SK-N-SH (cell line): ENCODE measurements around the gene SEC14L2. TPM values are rescaled to one million over a fixed set of nuclear protein-coding genes. Genes with fewer than 3 reads are reported as not detected.

ENCODE experiments used
- CTCF ChIA-PET: fragments of 300-600, 350-600 bp; formaldehyde crosslinking; extraction: SDS; loops from one replicate; lab custom pipeline; 2021; lab: Yijun Ruan, JAX
- POLR2A ChIA-PET: fragments of 350-600 bp; sonication (Branson Sonifier 250); formaldehyde crosslinking; extraction: SDS; loops from one replicate; lab custom pipeline; 2020; ENCODE audit warnings: antibody characterized with exemption, inconsistent platforms; lab: Yijun Ruan, JAX
- DNase-seq: peaks from one replicate; pipeline ENCODE4 v3.0.0; 2012
- H2AFZ ChIP-seq: fragments of 200-600 bp; sonication (generic); 2 replicates; pipeline ENCODE4 v1.8.1; 2016; ENCODE audit warnings: antibody characterized with exemption, mild to moderate bottlenecking, low read depth
- H3F3A ChIP-seq: fragments of 200-600 bp; sonication (generic); replicated peaks from 2 replicates; pipeline ENCODE3; 2016; ENCODE audit warnings: antibody characterized with exemption, mild to moderate bottlenecking; ENCODE audit not compliant: insufficient read depth
- H3K27ac ChIP-seq, 2 experiments: fragments of 200-500 bp in 1 of 2; fragments of 200-600 bp in 1 of 2; sonication (Bioruptor generic) in 1 of 2; sonication (generic), shearing (Covaris generic) in 1 of 2; 2 replicates each; pipeline versions ENCODE4 v1.5.1 to v1.6.1; 2014 to 2016; ENCODE audit warnings: low read depth in 2 of 2, inconsistent platforms in 1 of 2, low read length in 1 of 2, mild to moderate bottlenecking in 1 of 2, mixed read lengths in 1 of 2
- H3K27me3 ChIP-seq: fragments of 200-600 bp; sonication (generic), shearing (Covaris generic); 2 replicates; pipeline ENCODE4 v1.6.1; 2016; ENCODE audit warnings: mixed run types; ENCODE audit not compliant: insufficient read depth
- H3K36me3 ChIP-seq, 2 experiments: fragments of 200-500 bp in 1 of 2; fragments of 200-600 bp in 1 of 2; sonication (Bioruptor generic) in 1 of 2; sonication (generic) in 1 of 2; replicated peaks in 1 of 2; 2 replicates each; pipeline versions ENCODE3 to v1.5.1; 2014 to 2016; ENCODE audit warnings: low read length in 1 of 2, mild to moderate bottlenecking in 1 of 2; ENCODE audit not compliant: insufficient read depth in 2 of 2, control insufficient read depth in 1 of 2
- H3K4me1 ChIP-seq, 2 experiments: fragments of 200-500 bp in 1 of 2; fragments of 200-600 bp in 1 of 2; sonication (Bioruptor generic) in 1 of 2; sonication (generic), shearing (Covaris generic) in 1 of 2; 2 replicates each; pipeline versions ENCODE4 v1.5.1 to v1.6.1; 2014 to 2016; ENCODE audit warnings: low read depth in 1 of 2, low read length in 1 of 2, mixed run types in 1 of 2; ENCODE audit not compliant: insufficient read depth in 2 of 2, control insufficient read depth in 1 of 2
- H3K4me2 ChIP-seq: fragments of 200-600 bp; sonication (generic), shearing (Covaris generic); 2 replicates; pipeline ENCODE4 v1.6.1; 2017; ENCODE audit warnings: mixed run types
- H3K4me3 ChIP-seq, 2 experiments: fragments of 200-500 bp in 1 of 2; fragments of 200-600 bp in 1 of 2; sonication (Bioruptor generic) in 1 of 2; sonication (generic), shearing (Covaris generic) in 1 of 2; 2 replicates each; pipeline versions ENCODE4 v1.5.1 to v1.8.1; 2014 to 2016; ENCODE audit warnings: low read depth in 2 of 2, inconsistent platforms in 1 of 2, low read length in 1 of 2, mild to moderate bottlenecking in 1 of 2, mixed read lengths in 1 of 2, moderate library complexity in 1 of 2
- H3K79me2 ChIP-seq: fragments of 200-600 bp; sonication (generic); 2 replicates; pipeline ENCODE4 v1.8.1; 2017; ENCODE audit warnings: mild to moderate bottlenecking; ENCODE audit not compliant: insufficient read depth
- H3K9ac ChIP-seq: fragments of 200-600 bp; sonication (generic); 2 replicates; pipeline ENCODE4 v1.6.1; 2017; ENCODE audit warnings: mixed run types
- H3K9me2 ChIP-seq: fragments of 200-600 bp; sonication (generic); 2 replicates; pipeline ENCODE4 v1.6.1; 2017; ENCODE audit warnings: mixed run types
- H3K9me3 ChIP-seq: fragments of 200-600 bp; sonication (generic); 2 replicates; pipeline ENCODE4 v1.6.1; 2017; ENCODE audit warnings: mixed run types, mild to moderate bottlenecking, moderate library complexity
- H4K20me1 ChIP-seq: fragments of 200-600 bp; sonication (generic); 2 replicates; pipeline ENCODE4 v1.6.1; 2017; ENCODE audit warnings: mild to moderate bottlenecking, mixed run types; ENCODE audit not compliant: insufficient read depth
- CHD2 ChIP-seq: fragments of 150-350 bp; IDR thresholded peaks from 2 replicates; pipeline ENCODE4 v1.6.1; 2018; ENCODE audit warnings: low read length; ENCODE audit not compliant: partially characterized antibody
- FOXM1 ChIP-seq: IDR thresholded peaks from 2 replicates; pipeline ENCODE4 v1.4.0; 2012; ENCODE audit warnings: low read depth, mild to moderate bottlenecking
- GABPA ChIP-seq: IDR thresholded peaks from 2 replicates; pipeline ENCODE4 v1.4.0; 2012; ENCODE audit warnings: low read depth, mild to moderate bottlenecking
- NFIC ChIP-seq: IDR thresholded peaks from 2 replicates; pipeline ENCODE4 v1.4.0; 2012; ENCODE audit warnings: borderline replicate concordance
- POLR2AphosphoS5 ChIP-seq: IDR thresholded peaks from 2 replicates; pipeline ENCODE4 v1.6.1; 2012; ENCODE audit warnings: low read depth, low read length
- RAD21 ChIP-seq: IDR thresholded peaks from 2 replicates; pipeline ENCODE4 v1.6.1; 2012; ENCODE audit warnings: mild to moderate bottlenecking, low read length
- RXRA ChIP-seq: IDR thresholded peaks from 2 replicates; pipeline ENCODE4 v1.4.0; 2012; ENCODE audit warnings: low read depth, mild to moderate bottlenecking, borderline replicate concordance
- SMC3 ChIP-seq: IDR thresholded peaks from 2 replicates; pipeline ENCODE4 v1.6.1; 2012; ENCODE audit warnings: low read depth, low read length, improper control_type of control experiment
- USF2 ChIP-seq: fragments of 150-350 bp; IDR thresholded peaks from 2 replicates; pipeline ENCODE4 v1.6.1; 2017; ENCODE audit warnings: antibody characterized with exemption, low read length, low read depth, borderline replicate concordance
- ZBTB33 ChIP-seq: IDR thresholded peaks from 2 replicates; pipeline ENCODE4 v1.4.0; 2012; ENCODE audit warnings: low read depth, borderline replicate concordance
- WGBS: methylation state at CpG from one replicate; pipeline ENCODE4 v1.1.6; 2017; ENCODE audit warnings: low lambda C conversion rate; 5-methylcytosine and 5-hydroxymethylcytosine counted together
- polyA plus RNA-seq, 3 experiments: library from polyadenylated mRNA; depleted of rRNA; stranded (reverse); fragments of >200 nt; gene quantifications; 2 replicates each; pipeline ENCODE4 v1.2.3, GENCODE V29; 2012
- TF ChIP-seq, protein P1 (sequence below): IDR thresholded peaks from 2 replicates; pipeline ENCODE4 v1.6.1; 2012; ENCODE audit warnings: mild to moderate bottlenecking, low read depth, low read length, moderate library complexity
- TF ChIP-seq, protein P2 (sequence below): IDR thresholded peaks from 2 replicates; pipeline ENCODE4 v1.4.0; 2012; ENCODE audit warnings: low read depth, borderline replicate concordance
- TF ChIP-seq, protein P3 (sequence below): fragments of 200-600 bp; sonication (generic); IDR thresholded peaks from 2 replicates; pipeline ENCODE4 v1.6.1; 2017; ENCODE audit warnings: antibody characterized with exemption, mild to moderate bottlenecking, moderate library complexity

Gene SEC14L2
- polyA plus RNA-seq, 1 of the 3 experiments (the other 2 are of a cell fraction), result 14.0 TPM

DNA sequence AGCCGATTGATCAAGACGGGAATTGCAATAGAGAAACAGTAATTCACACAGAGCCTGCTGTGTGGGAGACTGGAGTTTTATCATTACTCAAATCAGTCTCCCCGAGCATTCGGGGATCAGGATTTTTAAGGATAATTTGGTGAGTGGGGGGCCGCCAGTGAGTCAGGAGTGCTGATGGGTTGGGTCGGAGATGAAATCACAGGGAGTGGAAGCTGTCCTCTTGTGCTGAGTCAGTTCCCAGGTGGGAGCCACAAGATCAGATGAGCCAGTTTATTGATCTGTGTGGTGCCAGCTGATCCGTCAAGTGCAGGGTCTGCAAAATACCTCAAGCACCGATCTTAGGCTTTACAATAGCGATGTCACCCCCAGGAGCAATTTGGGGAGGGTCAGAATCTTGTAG, 44.3 kb downstream of the SEC14L2 start:
- Histone ChIP-seq H3K36me3 (no peaks in the 10 kb centered on the region), H3K4me2 (no peak overlapping the region), H3K4me3 (no peak overlapping the region), H2AFZ (no peak overlapping the region), H3K9ac (no peak overlapping the region), H3K27me3 (no peaks in the 10 kb centered on the region), H4K20me1 (no peaks in the 10 kb centered on the region), H3K4me1 (peaks cover 0 to 8% of the 10 kb centered on the region in 2 experiments; a peak in 1 of 4 replicates), H3K9me3 (no peaks in the 10 kb centered on the region), H3K79me2 (no peaks in the 10 kb centered on the region), H3F3A (no peaks in the 10 kb centered on the region), H3K27ac (no peak overlapping the region), H3K9me2 (no peaks in the 10 kb centered on the region)
- 83% methylated on average over 8 of the region's 9 CpGs for WGBS
- ChIA-PET CTCF (interaction anchor here (1.4 kb wide), 1 partner anchor 9 kb away, joined by 3 read pairs; no protein-coding TSS in a partner anchor), POLR2A (no interaction called here)
- no peak for DNase-seq
- no peak for TF ChIP-seq NFIC
- TF ChIP-seq, protein P1, sequence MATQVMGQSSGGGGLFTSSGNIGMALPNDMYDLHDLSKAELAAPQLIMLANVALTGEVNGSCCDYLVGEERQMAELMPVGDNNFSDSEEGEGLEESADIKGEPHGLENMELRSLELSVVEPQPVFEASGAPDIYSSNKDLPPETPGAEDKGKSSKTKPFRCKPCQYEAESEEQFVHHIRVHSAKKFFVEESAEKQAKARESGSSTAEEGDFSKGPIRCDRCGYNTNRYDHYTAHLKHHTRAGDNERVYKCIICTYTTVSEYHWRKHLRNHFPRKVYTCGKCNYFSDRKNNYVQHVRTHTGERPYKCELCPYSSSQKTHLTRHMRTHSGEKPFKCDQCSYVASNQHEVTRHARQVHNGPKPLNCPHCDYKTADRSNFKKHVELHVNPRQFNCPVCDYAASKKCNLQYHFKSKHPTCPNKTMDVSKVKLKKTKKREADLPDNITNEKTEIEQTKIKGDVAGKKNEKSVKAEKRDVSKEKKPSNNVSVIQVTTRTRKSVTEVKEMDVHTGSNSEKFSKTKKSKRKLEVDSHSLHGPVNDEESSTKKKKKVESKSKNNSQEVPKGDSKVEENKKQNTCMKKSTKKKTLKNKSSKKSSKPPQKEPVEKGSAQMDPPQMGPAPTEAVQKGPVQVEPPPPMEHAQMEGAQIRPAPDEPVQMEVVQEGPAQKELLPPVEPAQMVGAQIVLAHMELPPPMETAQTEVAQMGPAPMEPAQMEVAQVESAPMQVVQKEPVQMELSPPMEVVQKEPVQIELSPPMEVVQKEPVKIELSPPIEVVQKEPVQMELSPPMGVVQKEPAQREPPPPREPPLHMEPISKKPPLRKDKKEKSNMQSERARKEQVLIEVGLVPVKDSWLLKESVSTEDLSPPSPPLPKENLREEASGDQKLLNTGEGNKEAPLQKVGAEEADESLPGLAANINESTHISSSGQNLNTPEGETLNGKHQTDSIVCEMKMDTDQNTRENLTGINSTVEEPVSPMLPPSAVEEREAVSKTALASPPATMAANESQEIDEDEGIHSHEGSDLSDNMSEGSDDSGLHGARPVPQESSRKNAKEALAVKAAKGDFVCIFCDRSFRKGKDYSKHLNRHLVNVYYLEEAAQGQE, result no peak
- TF ChIP-seq FOXM1, result no peak
- TF ChIP-seq, protein P2, sequence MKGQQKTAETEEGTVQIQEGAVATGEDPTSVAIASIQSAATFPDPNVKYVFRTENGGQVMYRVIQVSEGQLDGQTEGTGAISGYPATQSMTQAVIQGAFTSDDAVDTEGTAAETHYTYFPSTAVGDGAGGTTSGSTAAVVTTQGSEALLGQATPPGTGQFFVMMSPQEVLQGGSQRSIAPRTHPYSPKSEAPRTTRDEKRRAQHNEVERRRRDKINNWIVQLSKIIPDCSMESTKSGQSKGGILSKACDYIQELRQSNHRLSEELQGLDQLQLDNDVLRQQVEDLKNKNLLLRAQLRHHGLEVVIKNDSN, result no peak

- DNase-seq, result peak; percentile 86
- no peaks in the 10 kb centered on the region for H3K36me3 ChIP-seq
- ChIA-PET POLR2A (interaction anchor here (0.9 kb wide), 1 partner anchor 13 kb away, joined by 3 read pairs; no protein-coding TSS in a partner anchor), CTCF (interaction anchor here (0.6 to 3.0 kb wide), 22 partner anchors 9 to 640 kb away, joined by 3 to 14 read pairs (median 4); partner anchors contain the start of gene PES1)
- H4K20me1 ChIP-seq, result no peaks in the 10 kb centered on the region
- no peaks in the 10 kb centered on the region for H3K9me2 ChIP-seq
- H3K4me1 ChIP-seq, result peaks cover 0 to 8% of the 10 kb centered on the region in 2 experiments; a peak in 1 of 4 replicates
- H3K9ac ChIP-seq, result no peak overlapping the region
- H3K4me2 ChIP-seq, result no peak overlapping the region
- peak overlapping the region in 1 of 2 experiments; percentile 17; a peak in 1 of 4 replicates for H3K27ac ChIP-seq
- H3K79me2 ChIP-seq, result no peaks in the 10 kb centered on the region
- no peak overlapping the region for H3K4me3 ChIP-seq
- H2AFZ ChIP-seq, result peak overlapping the region; percentile 70; the same call in 1 of the 2 replicates
- 36% methylated on average over 10 of the region's 11 CpGs for WGBS
- H3F3A ChIP-seq, result no peaks in the 10 kb centered on the region
- no peaks in the 10 kb centered on the region for H3K9me3 ChIP-seq
- TF ChIP-seq POLR2AphosphoS5 (peak; percentile 60), RXRA (no peak), ZBTB33 (no peak), USF2 (no peak), CHD2 (no peak), RAD21 (peak; percentile 74), SMC3 (peak; percentile 51), GABPA (no peak)
- TF ChIP-seq, protein P3, sequence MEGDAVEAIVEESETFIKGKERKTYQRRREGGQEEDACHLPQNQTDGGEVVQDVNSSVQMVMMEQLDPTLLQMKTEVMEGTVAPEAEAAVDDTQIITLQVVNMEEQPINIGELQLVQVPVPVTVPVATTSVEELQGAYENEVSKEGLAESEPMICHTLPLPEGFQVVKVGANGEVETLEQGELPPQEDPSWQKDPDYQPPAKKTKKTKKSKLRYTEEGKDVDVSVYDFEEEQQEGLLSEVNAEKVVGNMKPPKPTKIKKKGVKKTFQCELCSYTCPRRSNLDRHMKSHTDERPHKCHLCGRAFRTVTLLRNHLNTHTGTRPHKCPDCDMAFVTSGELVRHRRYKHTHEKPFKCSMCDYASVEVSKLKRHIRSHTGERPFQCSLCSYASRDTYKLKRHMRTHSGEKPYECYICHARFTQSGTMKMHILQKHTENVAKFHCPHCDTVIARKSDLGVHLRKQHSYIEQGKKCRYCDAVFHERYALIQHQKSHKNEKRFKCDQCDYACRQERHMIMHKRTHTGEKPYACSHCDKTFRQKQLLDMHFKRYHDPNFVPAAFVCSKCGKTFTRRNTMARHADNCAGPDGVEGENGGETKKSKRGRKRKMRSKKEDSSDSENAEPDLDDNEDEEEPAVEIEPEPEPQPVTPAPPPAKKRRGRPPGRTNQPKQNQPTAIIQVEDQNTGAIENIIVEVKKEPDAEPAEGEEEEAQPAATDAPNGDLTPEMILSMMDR, result peak; percentile 75
- no peaks in the 10 kb centered on the region for H3K27me3 ChIP-seq
Observed at GRCh38 chr22:30444632-30445437, 48.0 kb downstream of the SEC14L2 start.
